Neural cell (in vitro differentiated cells): ENCODE data around the gene FBXL20.

Experiments used
- CTCF ChIP-seq: fragments of 450-650 bp; IDR thresholded peaks from 2 replicates; pipeline ENCODE4 v1.5.1; 2014; ENCODE audit warnings: antibody characterized with exemption, mild to moderate bottlenecking, moderate library complexity; ENCODE audit not compliant: poor library complexity, severe bottlenecking
- RAD21 ChIP-seq: fragments of 450-650 bp; conservative IDR thresholded peaks from 2 replicates; pipeline ENCODE4 v1.6.1; 2014; ENCODE audit warnings: antibody characterized with exemption, mild to moderate bottlenecking, moderate library complexity

GRCh38 chr17:39209317-39210092 lies 191.9 kb downstream of the FBXL20 start:
- TF ChIP-seq CTCF (no peak), RAD21 (no peak)
